ENCODE measurements around the gene NUP210.

- no peak for TF ChIP-seq SIN3A (IDR thresholded peaks at IDR 0.05; ENCODE audit: borderline replicate concordance, insufficient read depth, low read length)
- TF ChIP-seq, protein P1, sequence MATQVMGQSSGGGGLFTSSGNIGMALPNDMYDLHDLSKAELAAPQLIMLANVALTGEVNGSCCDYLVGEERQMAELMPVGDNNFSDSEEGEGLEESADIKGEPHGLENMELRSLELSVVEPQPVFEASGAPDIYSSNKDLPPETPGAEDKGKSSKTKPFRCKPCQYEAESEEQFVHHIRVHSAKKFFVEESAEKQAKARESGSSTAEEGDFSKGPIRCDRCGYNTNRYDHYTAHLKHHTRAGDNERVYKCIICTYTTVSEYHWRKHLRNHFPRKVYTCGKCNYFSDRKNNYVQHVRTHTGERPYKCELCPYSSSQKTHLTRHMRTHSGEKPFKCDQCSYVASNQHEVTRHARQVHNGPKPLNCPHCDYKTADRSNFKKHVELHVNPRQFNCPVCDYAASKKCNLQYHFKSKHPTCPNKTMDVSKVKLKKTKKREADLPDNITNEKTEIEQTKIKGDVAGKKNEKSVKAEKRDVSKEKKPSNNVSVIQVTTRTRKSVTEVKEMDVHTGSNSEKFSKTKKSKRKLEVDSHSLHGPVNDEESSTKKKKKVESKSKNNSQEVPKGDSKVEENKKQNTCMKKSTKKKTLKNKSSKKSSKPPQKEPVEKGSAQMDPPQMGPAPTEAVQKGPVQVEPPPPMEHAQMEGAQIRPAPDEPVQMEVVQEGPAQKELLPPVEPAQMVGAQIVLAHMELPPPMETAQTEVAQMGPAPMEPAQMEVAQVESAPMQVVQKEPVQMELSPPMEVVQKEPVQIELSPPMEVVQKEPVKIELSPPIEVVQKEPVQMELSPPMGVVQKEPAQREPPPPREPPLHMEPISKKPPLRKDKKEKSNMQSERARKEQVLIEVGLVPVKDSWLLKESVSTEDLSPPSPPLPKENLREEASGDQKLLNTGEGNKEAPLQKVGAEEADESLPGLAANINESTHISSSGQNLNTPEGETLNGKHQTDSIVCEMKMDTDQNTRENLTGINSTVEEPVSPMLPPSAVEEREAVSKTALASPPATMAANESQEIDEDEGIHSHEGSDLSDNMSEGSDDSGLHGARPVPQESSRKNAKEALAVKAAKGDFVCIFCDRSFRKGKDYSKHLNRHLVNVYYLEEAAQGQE (IDR thresholded peaks at IDR 0.05; ENCODE audit: insufficient read depth in 1 of 2, low read depth in 2 of 2, low read length in 2 of 2): no peak
These were observed 135.0 kb downstream of the NUP210 start for GRCh38 chr3:13285007-13285567.

All from PFSK-1 (cell line).